ENCODE data around the gene SATB1.

Gene SATB1

DNA sequence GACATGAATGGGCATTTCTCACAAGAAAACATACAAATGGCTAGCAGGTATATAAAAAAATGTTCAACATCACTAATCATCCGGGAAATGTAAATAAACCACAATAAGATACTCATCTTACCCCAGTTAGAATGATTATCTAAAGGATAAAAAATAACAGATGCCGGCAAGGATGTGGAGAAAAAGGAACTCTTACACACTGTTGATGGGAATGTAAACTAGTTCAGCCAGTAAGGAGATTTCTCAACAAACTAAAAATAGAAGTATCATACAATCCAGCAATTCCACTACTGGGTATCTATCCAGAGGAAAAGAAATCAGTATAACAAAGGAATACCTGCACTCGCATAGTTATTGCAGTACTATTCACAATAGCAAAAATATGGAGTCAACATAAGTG lies 124.2 kb downstream of the SATB1 start:
- no peak overlapping the region for H3K27ac ChIP-seq
- H3K4me3 ChIP-seq (ENCODE audit: low read depth, low read length) = no peak overlapping the region
- H3K36me3 ChIP-seq = no peaks in the 10 kb centered on the region
- no peaks in the 10 kb centered on the region for H3K9me3 ChIP-seq (ENCODE audit: severe bottlenecking)
- no peaks in the 10 kb centered on the region for H3K27me3 ChIP-seq (ENCODE audit: insufficient read depth, low read depth, severe bottlenecking)
- TF ChIP-seq CTCF (IDR thresholded peaks at IDR 0.05; ENCODE audit: low read depth, low read length) = no peak
- DNase-seq = no peak

DNA sequence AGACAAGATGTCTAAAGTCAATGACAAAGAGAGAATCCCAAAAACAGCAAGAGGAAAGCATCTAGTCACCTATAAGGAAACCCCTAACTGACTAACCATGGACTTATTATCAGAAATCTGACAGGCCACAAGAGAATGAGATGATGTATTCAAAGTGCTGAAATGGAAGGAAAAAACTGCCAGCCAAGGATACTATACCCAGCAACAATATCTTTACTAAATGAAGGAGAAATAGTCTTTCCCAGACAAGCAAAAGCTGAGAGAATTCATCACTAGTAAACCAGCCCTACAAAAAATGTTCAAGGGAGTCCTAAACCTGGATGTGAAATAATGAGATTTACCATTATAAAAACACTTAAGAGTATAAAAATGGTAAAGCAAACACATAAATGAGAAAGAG lies 128.0 kb downstream of the SATB1 start:
- DNase-seq = no peak
- Histone ChIP-seq H3K27me3 (ENCODE audit: insufficient read depth, low read depth, severe bottlenecking) (no peaks in the 10 kb centered on the region), H3K9me3 (ENCODE audit: severe bottlenecking) (no peaks in the 10 kb centered on the region), H3K4me3 (ENCODE audit: low read depth, low read length) (no peak overlapping the region), H3K36me3 (no peaks in the 10 kb centered on the region), H3K27ac (no peak overlapping the region)
- no peak for TF ChIP-seq CTCF (IDR thresholded peaks at IDR 0.05; ENCODE audit: low read depth, low read length)

Data from WERI-Rb-1 (cell line).